Kidney (tissue), 14 donors: ENCODE measurements around the gene SPRED3. TPM values are rescaled to one million over a fixed set of nuclear protein-coding genes. Genes with fewer than 3 reads are reported as not detected.
A peak's percentile ranks its signal among the peaks of the same experiment; 100 is the strongest.
"Not testable (repeated sequence)": the region's sequence is repeated elsewhere in the genome, so short reads cannot be mapped to it uniquely, and the experiment has no call there.

Experiments used
- DNase-seq, 5 donors: peaks; one replicate each; pipeline ENCODE4 v3.0.0-alpha.2; 2013 to 2020
- FAIRE-seq: peaks from 2 replicates; lab custom pipeline; 2012; peaks lifted over from hg19 to GRCh38; lab: Jason Lieb, UNC
- H3K27ac ChIP-seq, 2 donors: one replicate each; pipeline ENCODE4 v1.7.0; 2013; ENCODE audit warnings: low read depth in 2 of 2, low read length in 2 of 2, inconsistent platforms in 1 of 2
- H3K27me3 ChIP-seq: one replicate; pipeline ENCODE4 v1.7.1; 2013; ENCODE audit warnings: low read length, inconsistent platforms; ENCODE audit not compliant: control insufficient read depth, insufficient read depth
- H3K36me3 ChIP-seq, 3 donors: one replicate each; pipeline versions ENCODE4 v1.7.0 to v1.7.1; 2013; ENCODE audit warnings: low read length in 3 of 3, control low read depth in 1 of 3, inconsistent platforms in 1 of 3; ENCODE audit not compliant: insufficient read depth in 3 of 3, control insufficient read depth in 2 of 3
- H3K4me1 ChIP-seq, 3 donors: one replicate each; pipeline versions ENCODE4 v1.7.0 to v1.7.1; 2013; ENCODE audit warnings: low read length in 3 of 3, inconsistent platforms in 1 of 3, low read depth in 1 of 3; ENCODE audit not compliant: control insufficient read depth in 2 of 3, insufficient read depth in 2 of 3
- H3K4me3 ChIP-seq, 3 donors: one replicate each; pipeline versions ENCODE4 v1.7.0 to v1.8.1; 2013; ENCODE audit warnings: low read length in 3 of 3, control low read depth in 1 of 3, inconsistent platforms in 1 of 3
- H3K9ac ChIP-seq, 3 donors: one replicate each; pipeline versions ENCODE4 v1.7.0 to v1.7.1; 2013; ENCODE audit warnings: low read length in 3 of 3, control low read depth in 1 of 3, inconsistent platforms in 1 of 3
- H3K9me3 ChIP-seq, 3 donors: one replicate each; pipeline versions ENCODE4 v1.7.0 to v1.7.1; 2013; ENCODE audit warnings: low read length in 3 of 3, control low read depth in 1 of 3, inconsistent platforms in 1 of 3; ENCODE audit not compliant: control insufficient read depth in 2 of 3, insufficient read depth in 1 of 3
- intact Hi-C: fragments of 100-400 bp; cut with DNase I; formaldehyde crosslinking; loops from one replicate; pipeline ENCODE4 v1.11.1; 2022
- polyA plus RNA-seq: library from polyadenylated mRNA; stranded (reverse); fragments of 350-450 nt; fragmentation: Illumina TruSeq; extraction: RNeasy Lipid Tissue Mini Kit (QIAGEN cat#74804); gene quantifications from one replicate; pipeline ENCODE4 v1.2.3, GENCODE V29; 2014; ENCODE audit warnings: low read depth, low replicate concordance; ENCODE audit not compliant: insufficient read depth
- total RNA-seq: library from RNA; stranded (reverse); fragmentation: NEBNext Ultra II Directional; extraction: Animal tissue kit (Norgen Biotek cat#: 25700); gene quantifications from one replicate; pipeline ENCODE4 v1.2.1, GENCODE V29; 2021
- TF ChIP-seq, protein P1 (sequence below): IDR thresholded peaks from 3 replicates; pipeline ENCODE4 v1.5.1; 2012; ENCODE audit warnings: mild to moderate bottlenecking, moderate library complexity, borderline replicate concordance; ENCODE audit not compliant: insufficient read depth; ENCODE audit errors: extremely low read depth
- donor health status: control.
- donor health status: control.
- donor health status: control.
- donor health status: control.
- donor health status: control.
- donor health status: DM: yes; HTN: yes; CAD: no.
- donor health status: Normal renal cell carcinoma (clear cell type).

SPRED3 gene
- total and polyA plus RNA-seq, 2 donors from 2014 or later = 0.17 to 8.7 TPM

DNA sequence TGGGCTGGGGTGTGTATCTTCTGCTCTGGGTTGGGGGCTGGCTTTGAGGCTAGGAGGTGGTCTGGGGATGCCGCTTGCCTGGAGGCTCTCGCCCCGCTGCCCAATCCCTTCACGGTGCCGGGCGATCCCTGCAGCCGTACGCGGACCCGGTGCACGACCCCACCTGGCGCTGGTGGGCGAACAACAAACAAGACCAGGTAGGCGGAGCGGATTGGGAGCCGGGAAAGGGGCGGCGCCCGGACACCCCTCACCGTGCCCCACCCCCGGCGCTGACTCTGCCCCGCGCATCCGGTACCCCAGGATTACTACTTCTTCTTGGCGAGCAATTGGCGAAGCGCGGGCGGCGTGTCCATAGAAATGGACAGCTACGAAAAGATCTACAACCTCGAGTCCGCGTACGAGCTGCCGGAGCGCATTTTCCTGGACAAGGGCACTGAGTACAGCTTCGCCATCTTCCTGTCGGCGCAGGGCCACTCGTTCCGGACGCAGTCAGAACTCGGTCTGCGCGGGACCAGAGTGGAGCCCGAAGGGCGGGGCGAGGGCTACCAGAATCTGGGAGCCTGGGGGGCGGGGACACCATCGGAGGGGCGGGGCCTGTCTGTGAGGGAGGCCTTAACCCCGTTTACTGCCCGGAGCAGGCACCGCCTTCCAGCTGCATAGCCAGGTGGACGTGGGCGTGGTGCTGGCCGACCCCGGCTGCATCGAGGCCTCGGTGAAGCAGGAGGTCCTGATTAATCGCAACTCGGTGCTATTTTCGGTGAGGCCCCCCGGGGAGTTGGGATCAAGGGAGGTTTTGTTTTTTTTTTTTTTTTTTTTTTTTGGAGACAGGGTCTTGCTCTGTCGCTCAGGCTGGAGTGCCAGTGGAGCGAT, 26.2 kb upstream of the SPRED3 start:
- DNase-seq (peak; percentile 80 to 93 (median 84)), FAIRE-seq (no peak)
- TF ChIP-seq, protein P1, sequence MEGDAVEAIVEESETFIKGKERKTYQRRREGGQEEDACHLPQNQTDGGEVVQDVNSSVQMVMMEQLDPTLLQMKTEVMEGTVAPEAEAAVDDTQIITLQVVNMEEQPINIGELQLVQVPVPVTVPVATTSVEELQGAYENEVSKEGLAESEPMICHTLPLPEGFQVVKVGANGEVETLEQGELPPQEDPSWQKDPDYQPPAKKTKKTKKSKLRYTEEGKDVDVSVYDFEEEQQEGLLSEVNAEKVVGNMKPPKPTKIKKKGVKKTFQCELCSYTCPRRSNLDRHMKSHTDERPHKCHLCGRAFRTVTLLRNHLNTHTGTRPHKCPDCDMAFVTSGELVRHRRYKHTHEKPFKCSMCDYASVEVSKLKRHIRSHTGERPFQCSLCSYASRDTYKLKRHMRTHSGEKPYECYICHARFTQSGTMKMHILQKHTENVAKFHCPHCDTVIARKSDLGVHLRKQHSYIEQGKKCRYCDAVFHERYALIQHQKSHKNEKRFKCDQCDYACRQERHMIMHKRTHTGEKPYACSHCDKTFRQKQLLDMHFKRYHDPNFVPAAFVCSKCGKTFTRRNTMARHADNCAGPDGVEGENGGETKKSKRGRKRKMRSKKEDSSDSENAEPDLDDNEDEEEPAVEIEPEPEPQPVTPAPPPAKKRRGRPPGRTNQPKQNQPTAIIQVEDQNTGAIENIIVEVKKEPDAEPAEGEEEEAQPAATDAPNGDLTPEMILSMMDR = no peak
- intact Hi-C loops = no loop called here
- H3K9me3 ChIP-seq = no peaks in the 10 kb centered on the region
- no peaks in the 10 kb centered on the region for H3K36me3 ChIP-seq
- H3K4me1 ChIP-seq = peaks cover 0 to 3% (median 0%) of the 10 kb centered on the region in 3 donors
- H3K9ac ChIP-seq = peak overlapping the region in 1 of 3 donors; percentile 15
- peak overlapping the region; percentile 51 to 67 (median 67) for H3K4me3 ChIP-seq
- H3K27ac ChIP-seq = peak overlapping the region in 1 of 2 donors; percentile 47
- H3K27me3 ChIP-seq = peaks cover 7% of the 10 kb centered on the region

DNA sequence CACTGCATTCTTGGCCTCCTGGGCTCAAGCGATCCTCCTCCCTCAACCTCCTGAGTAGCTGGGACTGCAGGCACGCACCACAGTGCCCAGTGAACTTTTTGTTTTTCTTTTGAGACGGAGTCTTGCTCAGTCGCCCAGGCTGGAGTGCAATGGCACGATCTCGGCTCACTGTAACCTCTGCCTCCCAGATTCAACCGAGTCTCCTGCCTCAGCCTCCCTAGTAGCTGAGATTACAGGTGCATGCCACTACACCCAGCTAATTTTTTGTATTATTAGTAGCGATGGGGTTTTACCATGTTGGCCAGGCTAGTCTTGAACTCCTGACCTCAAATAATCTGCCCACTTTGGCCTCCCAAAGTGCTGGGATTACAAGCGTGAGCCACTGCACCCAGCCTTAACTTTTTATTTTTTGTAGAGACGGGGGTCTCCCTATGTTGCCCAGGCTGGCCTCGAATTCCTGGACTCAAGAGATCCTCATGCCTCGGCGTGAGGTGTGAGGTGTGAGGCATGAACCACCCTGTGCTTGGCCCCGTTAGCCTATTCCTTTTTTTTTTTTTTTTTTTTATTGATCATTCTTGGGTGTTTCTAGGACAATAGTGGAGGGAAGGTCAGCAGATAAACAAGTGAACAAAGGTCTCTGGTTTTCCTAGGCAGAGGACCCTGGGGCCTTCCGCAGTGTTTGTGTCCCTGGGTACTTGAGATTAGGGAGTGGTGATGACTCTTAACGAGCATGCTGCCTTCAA, 25.4 kb upstream of the SPRED3 start:
- FAIRE-seq, DNase-seq, H3K4me1 ChIP-seq, H3K4me3 ChIP-seq, intact Hi-C loops, H3K27me3 ChIP-seq, H3K9ac ChIP-seq, H3K27ac ChIP-seq, H3K36me3 ChIP-seq, H3K9me3 ChIP-seq: not testable (repeated sequence)

GRCh38 chr19:38367041-38367440, 21.5 kb upstream of the SPRED3 start:
- DNase-seq (peak in 1 of 5 donors; percentile 53), FAIRE-seq (no peak)
- H3K4me3 ChIP-seq = no peak overlapping the region
- no peaks in the 10 kb centered on the region for H3K36me3 ChIP-seq
- no peak overlapping the region for H3K27ac ChIP-seq
- TF ChIP-seq, protein P1 = no peak
- no peak overlapping the region for H3K9ac ChIP-seq
- H3K27me3 ChIP-seq = no peaks in the 10 kb centered on the region
- no peaks in the 10 kb centered on the region for H3K4me1 ChIP-seq
- no peaks in the 10 kb centered on the region for H3K9me3 ChIP-seq
- intact Hi-C loops = no loop called here

- intact Hi-C loops = no loop called here
- TF ChIP-seq, protein P1 = no peak
- no peak overlapping the region for H3K27ac ChIP-seq
These were observed 18.9 kb upstream of the SPRED3 start for GRCh38 chr19:38369584-38369983.

More at GRCh38 chr19:38369584-38369983, 18.9 kb upstream of the SPRED3 start:
- no peaks in the 10 kb centered on the region for H3K9me3 ChIP-seq
- no peaks in the 10 kb centered on the region for H3K36me3 ChIP-seq
- no peaks in the 10 kb centered on the region for H3K27me3 ChIP-seq
- DNase-seq (no peak), FAIRE-seq (no peak)
- no peak overlapping the region for H3K4me3 ChIP-seq
- H3K9ac ChIP-seq = no peak overlapping the region
- no peaks in the 10 kb centered on the region for H3K4me1 ChIP-seq
